Esophagus muscularis mucosa (tissue), 4 donors: Measurements from ENCODE around the gene GDI1. TPM values are rescaled to one million over a fixed set of nuclear protein-coding genes. Genes with fewer than 3 reads are reported as not detected.

Experiments used
- DNase-seq: peaks from one replicate; pipeline ENCODE4 v3.0.0-alpha.2; 2017; ENCODE audit errors: extremely low spot score
- H3K27ac ChIP-seq, 4 donors: fragments of 200-600 bp; sonication (generic); replicated peaks in 1 of 4; 1 replicate in 3 of 4; 2 replicates in 1 of 4; pipeline ENCODE4 v1.5.1; 2016 to 2019; ENCODE audit warnings: mild to moderate bottlenecking in 1 of 4
- H3K27me3 ChIP-seq, 4 donors: fragments of 200-600 bp; sonication (generic); one replicate each; pipeline versions ENCODE4 v1.5.1 to v1.6.0; 2016 to 2019
- H3K36me3 ChIP-seq, 4 donors: fragments of 200-600 bp; sonication (generic); one replicate each; pipeline ENCODE4 v1.5.1; 2016 to 2019
- H3K4me1 ChIP-seq, 4 donors: fragments of 200-600 bp; sonication (generic); one replicate each; pipeline ENCODE4 v1.5.1; 2016 to 2019
- H3K4me3 ChIP-seq, 4 donors: fragments of 200-600 bp; sonication (generic); 1 replicate in 2 of 4; 2 replicates in 2 of 4; pipeline ENCODE4 v1.5.1; 2016 to 2019; ENCODE audit warnings: mild to moderate bottlenecking in 4 of 4, moderate library complexity in 1 of 4
- H3K9me3 ChIP-seq, 4 donors: fragments of 200-600 bp; sonication (generic); 1 replicate in 3 of 4; 2 replicates in 1 of 4; pipeline ENCODE4 v1.5.1; 2016 to 2019
- EP300 ChIP-seq: sonication (generic); formaldehyde crosslinking; IDR thresholded peaks from one replicate; pipeline ENCODE4 v1.6.1; 2017; ENCODE audit warnings: antibody characterized with exemption
- POLR2A ChIP-seq: fragments of 450-650 bp; IDR thresholded peaks from one replicate; pipeline ENCODE4 v1.6.1; 2017; ENCODE audit warnings: antibody characterized with exemption, moderate library complexity, mild to moderate bottlenecking, low read depth
- POLR2AphosphoS5 ChIP-seq, 2 donors: sonication (generic); formaldehyde crosslinking; IDR thresholded peaks; one replicate each; pipeline ENCODE4 v1.6.1; 2017; ENCODE audit warnings: antibody characterized with exemption in 2 of 2
- WGBS: methylation state at CpG from one replicate; pipeline ENCODE4 v1.1.5; 2018; 5-methylcytosine and 5-hydroxymethylcytosine counted together
- intact Hi-C: fragments of 100-400 bp; cut with DNase I; formaldehyde crosslinking; loops from one replicate; pipeline ENCODE4 v1.15.1; 2023
- total RNA-seq, 4 donors: library from RNA; depleted of rRNA; stranded (reverse); fragments of >200 nt; gene quantifications; one replicate each; pipeline versions ENCODE4 v1.1.0 to v1.2.1, GENCODE V29; 2016
- TF ChIP-seq, protein P1 (sequence below), 3 experiments: fragments of 200-600 bp in 2 of 3; fragments of 450-650 bp in 1 of 3; sonication (generic) in 2 of 3; IDR thresholded peaks; one replicate each; pipeline ENCODE4 v1.5.1; 2017 to 2019; ENCODE audit warnings: antibody characterized with exemption in 3 of 3, mild to moderate bottlenecking in 2 of 3, moderate library complexity in 1 of 3

GDI1 gene
- total RNA-seq, 4 donors from 2014 or later, result 105 to 148 (median 128) TPM

DNA sequence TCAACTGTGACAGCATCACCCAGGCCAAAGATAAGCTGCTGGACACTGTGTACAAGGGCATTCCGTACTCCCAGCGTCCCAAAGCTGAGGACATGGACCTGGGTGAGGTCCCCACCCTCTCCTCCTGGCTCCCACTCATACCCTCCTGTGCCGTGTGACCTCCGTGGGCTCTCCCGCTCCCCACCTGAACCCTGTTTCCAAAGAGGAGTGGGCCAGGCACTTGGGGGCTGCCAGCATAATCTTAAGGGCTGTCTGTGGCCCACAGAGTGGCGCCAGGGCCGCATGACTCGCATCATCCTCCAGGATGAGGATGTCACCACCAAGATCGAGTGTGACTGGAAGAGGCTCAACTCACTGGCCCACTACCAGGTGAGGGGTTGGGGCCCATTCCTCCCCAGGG is 32.2 kb downstream of the GDI1 start:
- Histone ChIP-seq H3K4me1 (no peaks in the 10 kb centered on the region), H3K27ac (no peak overlapping the region), H3K4me3 (no peak overlapping the region), H3K36me3 (peaks cover 0 to 82% (median 54%) of the 10 kb centered on the region in 4 donors), H3K9me3 (no peaks in the 10 kb centered on the region), H3K27me3 (no peaks in the 10 kb centered on the region)
- 87% methylated on average over 5 of the region's 9 CpGs for WGBS
- intact Hi-C loops, result no loop called here
- DNase-seq, result no peak
- no peak for TF ChIP-seq POLR2AphosphoS5 (IDR thresholded peaks at IDR 0.05)
- TF ChIP-seq, protein P1, sequence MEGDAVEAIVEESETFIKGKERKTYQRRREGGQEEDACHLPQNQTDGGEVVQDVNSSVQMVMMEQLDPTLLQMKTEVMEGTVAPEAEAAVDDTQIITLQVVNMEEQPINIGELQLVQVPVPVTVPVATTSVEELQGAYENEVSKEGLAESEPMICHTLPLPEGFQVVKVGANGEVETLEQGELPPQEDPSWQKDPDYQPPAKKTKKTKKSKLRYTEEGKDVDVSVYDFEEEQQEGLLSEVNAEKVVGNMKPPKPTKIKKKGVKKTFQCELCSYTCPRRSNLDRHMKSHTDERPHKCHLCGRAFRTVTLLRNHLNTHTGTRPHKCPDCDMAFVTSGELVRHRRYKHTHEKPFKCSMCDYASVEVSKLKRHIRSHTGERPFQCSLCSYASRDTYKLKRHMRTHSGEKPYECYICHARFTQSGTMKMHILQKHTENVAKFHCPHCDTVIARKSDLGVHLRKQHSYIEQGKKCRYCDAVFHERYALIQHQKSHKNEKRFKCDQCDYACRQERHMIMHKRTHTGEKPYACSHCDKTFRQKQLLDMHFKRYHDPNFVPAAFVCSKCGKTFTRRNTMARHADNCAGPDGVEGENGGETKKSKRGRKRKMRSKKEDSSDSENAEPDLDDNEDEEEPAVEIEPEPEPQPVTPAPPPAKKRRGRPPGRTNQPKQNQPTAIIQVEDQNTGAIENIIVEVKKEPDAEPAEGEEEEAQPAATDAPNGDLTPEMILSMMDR (IDR thresholded peaks at IDR 0.05), result no peak
- TF ChIP-seq POLR2A, result no peak
- no peak for TF ChIP-seq EP300

DNA sequence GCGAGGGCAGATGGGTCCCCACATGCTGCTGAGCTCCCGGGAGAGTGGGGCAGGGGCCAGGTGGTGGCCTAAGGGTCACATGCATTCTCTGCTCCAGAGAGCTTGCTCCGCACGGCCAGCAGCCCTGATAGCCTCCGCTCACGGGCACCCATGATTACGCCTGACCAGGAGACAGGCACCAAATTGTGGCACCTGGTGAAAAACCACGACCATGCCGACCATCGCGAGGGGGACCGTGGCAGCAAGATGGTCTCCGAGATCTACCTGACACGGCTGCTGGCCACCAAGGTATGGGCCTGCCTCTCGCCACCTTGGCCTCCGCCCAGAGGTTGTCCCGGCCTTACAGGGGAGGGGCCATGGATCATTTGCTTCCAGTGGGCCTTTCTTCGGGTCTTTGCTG is 32.9 kb downstream of the GDI1 start:
- WGBS, result 95% methylated on average over 16 of the region's 18 CpGs
- Histone ChIP-seq H3K27me3 (no peaks in the 10 kb centered on the region), H3K27ac (no peak overlapping the region), H3K9me3 (no peaks in the 10 kb centered on the region), H3K36me3 (peaks cover 0 to 75% (median 51%) of the 10 kb centered on the region in 4 donors), H3K4me1 (no peaks in the 10 kb centered on the region), H3K4me3 (no peak overlapping the region)
- intact Hi-C loops, result no loop called here
- no peak for DNase-seq
- TF ChIP-seq, protein P1 (IDR thresholded peaks at IDR 0.05), result no peak
- TF ChIP-seq EP300, result no peak
- TF ChIP-seq POLR2A, result no peak
- no peak for TF ChIP-seq POLR2AphosphoS5 (IDR thresholded peaks at IDR 0.05)

DNA sequence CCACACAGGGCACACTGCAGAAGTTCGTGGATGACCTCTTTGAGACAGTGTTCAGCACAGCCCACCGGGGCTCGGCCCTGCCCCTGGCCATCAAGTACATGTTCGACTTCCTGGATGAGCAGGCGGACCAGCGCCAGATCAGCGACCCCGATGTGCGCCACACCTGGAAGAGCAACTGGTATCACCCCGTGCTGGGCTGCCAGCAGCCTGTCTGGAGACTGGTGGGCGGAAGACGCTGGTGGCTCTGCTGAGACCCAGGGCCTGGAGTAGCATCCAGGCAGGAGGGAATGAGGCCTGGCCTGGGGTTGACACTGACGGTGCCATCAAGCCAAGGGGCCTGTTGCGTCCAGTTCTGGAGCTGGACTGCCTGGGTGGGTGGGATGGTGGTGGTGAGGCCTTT is 33.5 kb downstream of the GDI1 start:
- DNase-seq, result no peak
- no peak overlapping the region for H3K4me3 ChIP-seq
- no peak overlapping the region for H3K27ac ChIP-seq
- no peaks in the 10 kb centered on the region for H3K27me3 ChIP-seq
- H3K9me3 ChIP-seq, result no peaks in the 10 kb centered on the region
- intact Hi-C loops, result no loop called here
- 89% methylated on average over 14 of the region's 14 CpGs for WGBS
- H3K36me3 ChIP-seq, result peaks cover 0 to 70% (median 47%) of the 10 kb centered on the region in 4 donors
- TF ChIP-seq, protein P1 (IDR thresholded peaks at IDR 0.05), result no peak
- TF ChIP-seq EP300, result no peak
- TF ChIP-seq POLR2A, result no peak
- TF ChIP-seq POLR2AphosphoS5 (IDR thresholded peaks at IDR 0.05), result no peak
- no peaks in the 10 kb centered on the region for H3K4me1 ChIP-seq

DNA sequence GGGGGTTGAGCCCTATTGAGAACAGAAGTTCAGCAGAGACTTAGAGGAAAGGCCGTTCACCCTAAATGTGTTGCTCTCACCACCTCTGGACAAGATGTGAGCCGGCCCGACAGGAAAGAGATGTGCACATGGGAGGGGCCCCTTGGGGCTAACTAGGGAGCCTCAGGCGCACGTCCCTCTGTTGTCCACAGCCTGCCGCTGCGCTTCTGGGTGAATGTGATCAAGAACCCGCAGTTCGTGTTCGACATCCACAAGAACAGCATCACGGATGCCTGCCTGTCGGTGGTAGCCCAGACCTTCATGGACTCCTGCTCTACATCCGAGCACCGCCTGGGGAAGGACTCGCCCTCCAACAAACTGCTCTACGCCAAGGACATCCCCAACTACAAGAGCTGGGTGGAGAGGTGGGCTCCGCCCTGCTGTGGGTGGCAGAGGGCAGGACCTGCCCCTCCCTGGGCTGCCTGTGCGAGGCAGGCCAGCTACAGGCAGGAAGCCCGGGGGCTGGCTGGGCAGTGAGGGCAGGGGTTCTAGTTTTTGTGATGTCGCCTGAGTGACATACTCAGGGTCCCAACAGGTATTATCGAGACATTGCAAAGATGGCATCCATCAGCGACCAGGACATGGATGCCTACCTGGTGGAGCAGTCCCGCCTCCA is 34.1 kb downstream of the GDI1 start:
- Histone ChIP-seq H3K36me3 (peaks cover 0 to 64% (median 41%) of the 10 kb centered on the region in 4 donors), H3K27ac (no peak overlapping the region), H3K4me3 (no peak overlapping the region), H3K4me1 (no peaks in the 10 kb centered on the region), H3K9me3 (no peaks in the 10 kb centered on the region), H3K27me3 (no peaks in the 10 kb centered on the region)
- intact Hi-C loops, result no loop called here
- no peak for DNase-seq
- TF ChIP-seq POLR2A (no peak), EP300 (no peak), POLR2AphosphoS5 (IDR thresholded peaks at IDR 0.05) (no peak)
- TF ChIP-seq, protein P1 (IDR thresholded peaks at IDR 0.05), result no peak
- 85% methylated on average over 14 of the region's 23 CpGs for WGBS
